GM12864 (cell line): Measurements from ENCODE around the gene USP32.
"Not testable (repeated sequence)": the region's sequence is repeated elsewhere in the genome, so short reads cannot be mapped to it uniquely, and the experiment has no call there.

ENCODE experiments used
- DNase-seq: peaks from one replicate; pipeline ENCODE4 v3.0.0-alpha.2; 2011; ENCODE audit warnings: low read depth
- H3K4me3 ChIP-seq: 2 replicates; pipeline ENCODE4 v1.5.1; 2011; ENCODE audit warnings: mild to moderate bottlenecking, low read depth, low read length, control low read depth
- TF ChIP-seq, protein P1 (sequence below): IDR thresholded peaks from 2 replicates; pipeline ENCODE4 v1.5.1; 2011; ENCODE audit warnings: low read depth, mild to moderate bottlenecking, moderate library complexity, low read length, control low read depth, inconsistent platforms; ENCODE audit errors: missing control alignments

Gene USP32

DNA sequence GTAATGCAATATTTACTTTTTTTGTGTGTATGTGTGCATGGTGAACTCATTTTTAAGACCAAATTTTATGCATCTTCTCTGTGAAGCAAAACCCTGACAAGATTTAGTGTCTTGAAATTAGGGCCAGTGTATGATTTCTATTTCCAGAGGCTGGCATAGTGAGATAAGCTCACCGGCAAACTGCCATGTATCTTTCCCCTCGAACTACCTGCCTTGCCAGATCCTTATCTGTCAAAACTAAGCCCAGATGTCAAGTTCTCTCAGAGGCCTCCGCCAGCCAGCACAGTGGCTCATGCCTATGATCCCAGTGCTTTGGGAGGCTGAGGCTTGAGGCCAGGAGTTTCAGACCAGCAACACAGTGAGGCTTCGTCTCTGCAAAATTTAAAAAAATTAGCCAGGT is 10.0 kb downstream of the USP32 start:
- no peak overlapping the region for H3K4me3 ChIP-seq
- DNase-seq: no peak
- TF ChIP-seq, protein P1, sequence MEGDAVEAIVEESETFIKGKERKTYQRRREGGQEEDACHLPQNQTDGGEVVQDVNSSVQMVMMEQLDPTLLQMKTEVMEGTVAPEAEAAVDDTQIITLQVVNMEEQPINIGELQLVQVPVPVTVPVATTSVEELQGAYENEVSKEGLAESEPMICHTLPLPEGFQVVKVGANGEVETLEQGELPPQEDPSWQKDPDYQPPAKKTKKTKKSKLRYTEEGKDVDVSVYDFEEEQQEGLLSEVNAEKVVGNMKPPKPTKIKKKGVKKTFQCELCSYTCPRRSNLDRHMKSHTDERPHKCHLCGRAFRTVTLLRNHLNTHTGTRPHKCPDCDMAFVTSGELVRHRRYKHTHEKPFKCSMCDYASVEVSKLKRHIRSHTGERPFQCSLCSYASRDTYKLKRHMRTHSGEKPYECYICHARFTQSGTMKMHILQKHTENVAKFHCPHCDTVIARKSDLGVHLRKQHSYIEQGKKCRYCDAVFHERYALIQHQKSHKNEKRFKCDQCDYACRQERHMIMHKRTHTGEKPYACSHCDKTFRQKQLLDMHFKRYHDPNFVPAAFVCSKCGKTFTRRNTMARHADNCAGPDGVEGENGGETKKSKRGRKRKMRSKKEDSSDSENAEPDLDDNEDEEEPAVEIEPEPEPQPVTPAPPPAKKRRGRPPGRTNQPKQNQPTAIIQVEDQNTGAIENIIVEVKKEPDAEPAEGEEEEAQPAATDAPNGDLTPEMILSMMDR: no peak

- not testable (repeated sequence) for DNase-seq, H3K4me3 ChIP-seq
These were observed 12.5 kb downstream of the USP32 start for GRCh38 chr17:60379461-60379860.

GRCh38 chr17:60378187-60378586 is 13.7 kb downstream of the USP32 start:
- not testable (repeated sequence) for DNase-seq, H3K4me3 ChIP-seq

- no peak for DNase-seq
- TF ChIP-seq, protein P1: no peak
- no peak overlapping the region for H3K4me3 ChIP-seq
These were observed 19.0 kb downstream of the USP32 start for GRCh38 chr17:60372790-60373483.

GRCh38 chr17:60371818-60372510 is 20.0 kb downstream of the USP32 start:
- TF ChIP-seq, protein P1: no peak
- no peak overlapping the region for H3K4me3 ChIP-seq
- DNase-seq: no peak

- DNase-seq: no peak
- H3K4me3 ChIP-seq: no peak overlapping the region
- TF ChIP-seq, protein P1: no peak
These were observed 20.5 kb downstream of the USP32 start for GRCh38 chr17:60371416-60371815.

- DNase-seq: no peak
- no peak overlapping the region for H3K4me3 ChIP-seq
- TF ChIP-seq, protein P1: no peak
These were observed 22.2 kb downstream of the USP32 start for GRCh38 chr17:60369727-60370126.
